ENCODE results near the gene NEU4. TPM values are rescaled to one million over a fixed set of nuclear protein-coding genes. Genes with fewer than 3 reads are reported as not detected.

NEU4 gene
- total and polyA plus RNA-seq, 9 of the 15 experiments (the other 6 are each of a cell fraction or from before 2014, with no cell fraction given): 0.01 to 0.40 TPM; not detected in 7

GRCh38 chr2:241804326-241805229 is 4.4 kb upstream of the NEU4 start (continued):
- TF ChIP-seq TSHZ1 (CRISPR knock-in tag; IDR thresholded peaks at IDR 0.05) (no peak), TCF7L2 (IDR thresholded peaks at IDR 0.05; ENCODE audit: low read depth, low read length) (no peak), BCL6 (CRISPR knock-in tag; IDR thresholded peaks at IDR 0.05) (no peak), STAT5B (CRISPR knock-in tag; IDR thresholded peaks at IDR 0.05) (no peak), ZMIZ1 (IDR thresholded peaks at IDR 0.05; ENCODE audit: low read depth in 2 of 2, low read length in 2 of 2) (no peak), NFE2 (IDR thresholded peaks at IDR 0.05; ENCODE audit: low read depth) (peak; percentile 71), YY1 (IDR thresholded peaks at IDR 0.05; ENCODE audit: borderline replicate concordance in 1 of 3, control insufficient read depth in 1 of 3, extremely low read depth in 1 of 3, insufficient read depth in 3 of 3, insufficient read length in 1 of 3, insufficient replicate concordance in 2 of 3, low read depth in 1 of 3, low read length in 2 of 3) (peak in 1 of 3 experiments; percentile 44), HNRNPK (IDR thresholded peaks at IDR 0.05; ENCODE audit: low read depth, low read length, poor library complexity, severe bottlenecking) (no peak), MAFK (IDR thresholded peaks at IDR 0.05; ENCODE audit: low read length) (peak; percentile 22; the same call in 1 of the 2 replicates), BACH1 (tag; IDR thresholded peaks at IDR 0.05) (no peak), RBFOX2 (IDR thresholded peaks at IDR 0.05; ENCODE audit: low read depth, low read length) (peak; percentile 58), ATF1 (CRISPR knock-in tag; IDR thresholded peaks at IDR 0.05) (no peak), ATF1 (tag; IDR thresholded peaks at IDR 0.05) (no peak), ZBTB7A (IDR thresholded peaks at IDR 0.05; ENCODE audit: borderline replicate concordance, control insufficient read depth, low read depth, low read length) (peak; percentile 29; the same call in 1 of the 2 replicates)
- TF ChIP-seq, protein P1, sequence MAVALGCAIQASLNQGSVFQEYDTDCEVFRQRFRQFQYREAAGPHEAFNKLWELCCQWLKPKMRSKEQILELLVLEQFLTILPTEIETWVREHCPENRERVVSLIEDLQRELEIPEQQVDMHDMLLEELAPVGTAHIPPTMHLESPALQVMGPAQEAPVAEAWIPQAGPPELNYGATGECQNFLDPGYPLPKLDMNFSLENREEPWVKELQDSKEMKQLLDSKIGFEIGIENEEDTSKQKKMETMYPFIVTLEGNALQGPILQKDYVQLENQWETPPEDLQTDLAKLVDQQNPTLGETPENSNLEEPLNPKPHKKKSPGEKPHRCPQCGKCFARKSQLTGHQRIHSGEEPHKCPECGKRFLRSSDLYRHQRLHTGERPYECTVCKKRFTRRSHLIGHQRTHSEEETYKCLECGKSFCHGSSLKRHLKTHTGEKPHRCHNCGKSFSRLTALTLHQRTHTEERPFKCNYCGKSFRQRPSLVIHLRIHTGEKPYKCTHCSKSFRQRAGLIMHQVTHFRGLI (CRISPR knock-in tag; IDR thresholded peaks at IDR 0.05): no peak
- TF ChIP-seq, protein P2, sequence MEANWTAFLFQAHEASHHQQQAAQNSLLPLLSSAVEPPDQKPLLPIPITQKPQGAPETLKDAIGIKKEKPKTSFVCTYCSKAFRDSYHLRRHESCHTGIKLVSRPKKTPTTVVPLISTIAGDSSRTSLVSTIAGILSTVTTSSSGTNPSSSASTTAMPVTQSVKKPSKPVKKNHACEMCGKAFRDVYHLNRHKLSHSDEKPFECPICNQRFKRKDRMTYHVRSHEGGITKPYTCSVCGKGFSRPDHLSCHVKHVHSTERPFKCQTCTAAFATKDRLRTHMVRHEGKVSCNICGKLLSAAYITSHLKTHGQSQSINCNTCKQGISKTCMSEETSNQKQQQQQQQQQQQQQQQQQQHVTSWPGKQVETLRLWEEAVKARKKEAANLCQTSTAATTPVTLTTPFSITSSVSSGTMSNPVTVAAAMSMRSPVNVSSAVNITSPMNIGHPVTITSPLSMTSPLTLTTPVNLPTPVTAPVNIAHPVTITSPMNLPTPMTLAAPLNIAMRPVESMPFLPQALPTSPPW (CRISPR knock-in tag; IDR thresholded peaks at IDR 0.05): peak; percentile 48; the same call in 1 of the 2 replicates

Data from K562 (cell line).